Brain microvascular endothelial cell (primary cell): ENCODE data around the gene DUSP1.
A peak's percentile ranks its signal among the peaks of the same experiment; 100 is the strongest.

ENCODE experiments used
- DNase-seq: peaks from one replicate; pipeline ENCODE4 v3.0.0-alpha.2; 2020
- H3K27ac ChIP-seq: fragments of 250-450 bp; sonication (Bioruptor Pico); 2 replicates; pipeline ENCODE4 v1.5.1; 2020; ENCODE audit warnings: mild to moderate bottlenecking, moderate library complexity
- H3K27me3 ChIP-seq: fragments of 250-450 bp; sonication (Bioruptor Pico); replicated peaks from 2 replicates; pipeline ENCODE4 v1.5.1; 2020; ENCODE audit warnings: mild to moderate bottlenecking
- H3K36me3 ChIP-seq: fragments of 250-450 bp; sonication (Bioruptor Pico); replicated peaks from 2 replicates; pipeline ENCODE4 v1.5.1; 2020; ENCODE audit warnings: mild to moderate bottlenecking
- H3K4me3 ChIP-seq: 2 replicates; pipeline ENCODE4 v1.5.1; 2011; ENCODE audit warnings: low read depth, mild to moderate bottlenecking, control low read depth, low read length, moderate library complexity
- CTCF ChIP-seq: IDR thresholded peaks from 2 replicates; pipeline ENCODE4 v1.5.1; 2011; ENCODE audit warnings: low read depth, mild to moderate bottlenecking, moderate library complexity, low read length, control low read depth, inconsistent platforms; ENCODE audit errors: missing control alignments
- in situ Hi-C: cut with HindIII; loops from 2 replicates; pipeline ENCODE4 v1.10.0; 2017; ENCODE audit warnings: low sequenced_read_pairs, low pct_ligation_motif_present

Gene DUSP1

GRCh38 chr5:172768098-172768572 lies 2.9 kb downstream of the DUSP1 start:
- TF ChIP-seq CTCF, result no peak
- Histone ChIP-seq H3K4me3 (peak overlapping the region; percentile 98), H3K27me3 (no peaks in the 10 kb centered on the region), H3K36me3 (peaks cover 38% of the 10 kb centered on the region), H3K27ac (peak overlapping the region; percentile 98)
- in situ Hi-C loops, result no loop called here
- no peak for DNase-seq

GRCh38 chr5:172766287-172767108 lies 4.5 kb downstream of the DUSP1 start:
- Histone ChIP-seq H3K27ac (peak overlapping the region; percentile 98), H3K4me3 (peak overlapping the region; percentile 98), H3K36me3 (peaks cover 38% of the 10 kb centered on the region), H3K27me3 (no peaks in the 10 kb centered on the region)
- TF ChIP-seq CTCF, result no peak
- DNase-seq, result peak; percentile 89
- in situ Hi-C loops, result no loop called here

GRCh38 chr5:172765766-172766286 lies 5.2 kb downstream of the DUSP1 start:
- H3K27ac ChIP-seq, result peak overlapping the region; percentile 98
- in situ Hi-C loops, result no loop called here
- peaks cover 37% of the 10 kb centered on the region for H3K36me3 ChIP-seq
- no peak for TF ChIP-seq CTCF
- H3K4me3 ChIP-seq, result no peak overlapping the region
- no peaks in the 10 kb centered on the region for H3K27me3 ChIP-seq
- DNase-seq, result peak; percentile 95

- peak overlapping the region; percentile 43 for H3K4me3 ChIP-seq
- peaks cover 30% of the 10 kb centered on the region for H3K36me3 ChIP-seq
- H3K27me3 ChIP-seq, result no peaks in the 10 kb centered on the region
- DNase-seq, result peak; percentile 100
- TF ChIP-seq CTCF, result no peak
- H3K27ac ChIP-seq, result peak overlapping the region; percentile 98
- in situ Hi-C loops, result no loop called here
Observed at GRCh38 chr5:172764861-172765765, 5.9 kb downstream of the DUSP1 start.

GRCh38 chr5:172763120-172763464 lies 7.9 kb downstream of the DUSP1 start:
- no peak for DNase-seq
- in situ Hi-C loops, result no loop called here
- H3K36me3 ChIP-seq, result peaks cover 10% of the 10 kb centered on the region
- no peak overlapping the region for H3K4me3 ChIP-seq
- no peak overlapping the region for H3K27ac ChIP-seq
- no peak for TF ChIP-seq CTCF
- H3K27me3 ChIP-seq, result no peaks in the 10 kb centered on the region
